Measurements from ENCODE around the gene SMYD4.
"Not testable (repeated sequence)": the region's sequence is repeated elsewhere in the genome, so short reads cannot be mapped to it uniquely, and the experiment has no call there.

Gene SMYD4

DNA sequence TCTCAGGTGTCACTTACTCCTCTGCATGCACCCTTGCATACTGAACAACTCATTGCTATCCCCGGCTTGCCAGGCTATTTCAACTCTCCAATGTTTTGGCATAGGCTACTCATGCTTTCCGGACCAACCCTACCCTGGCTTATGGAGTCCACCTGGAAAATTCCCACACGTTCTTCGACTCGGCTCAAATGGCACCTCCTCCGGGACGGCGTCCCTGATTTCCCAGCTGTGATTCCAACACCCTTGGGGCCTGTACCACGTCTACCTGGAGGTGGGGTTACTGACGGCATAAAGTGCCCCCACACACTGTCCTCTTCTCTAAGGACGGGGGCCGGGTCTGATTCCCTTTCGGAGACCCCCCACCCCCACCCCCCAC, 498 bp downstream of the SMYD4 start:
- TF ChIP-seq, protein P1, sequence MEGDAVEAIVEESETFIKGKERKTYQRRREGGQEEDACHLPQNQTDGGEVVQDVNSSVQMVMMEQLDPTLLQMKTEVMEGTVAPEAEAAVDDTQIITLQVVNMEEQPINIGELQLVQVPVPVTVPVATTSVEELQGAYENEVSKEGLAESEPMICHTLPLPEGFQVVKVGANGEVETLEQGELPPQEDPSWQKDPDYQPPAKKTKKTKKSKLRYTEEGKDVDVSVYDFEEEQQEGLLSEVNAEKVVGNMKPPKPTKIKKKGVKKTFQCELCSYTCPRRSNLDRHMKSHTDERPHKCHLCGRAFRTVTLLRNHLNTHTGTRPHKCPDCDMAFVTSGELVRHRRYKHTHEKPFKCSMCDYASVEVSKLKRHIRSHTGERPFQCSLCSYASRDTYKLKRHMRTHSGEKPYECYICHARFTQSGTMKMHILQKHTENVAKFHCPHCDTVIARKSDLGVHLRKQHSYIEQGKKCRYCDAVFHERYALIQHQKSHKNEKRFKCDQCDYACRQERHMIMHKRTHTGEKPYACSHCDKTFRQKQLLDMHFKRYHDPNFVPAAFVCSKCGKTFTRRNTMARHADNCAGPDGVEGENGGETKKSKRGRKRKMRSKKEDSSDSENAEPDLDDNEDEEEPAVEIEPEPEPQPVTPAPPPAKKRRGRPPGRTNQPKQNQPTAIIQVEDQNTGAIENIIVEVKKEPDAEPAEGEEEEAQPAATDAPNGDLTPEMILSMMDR (IDR thresholded peaks at IDR 0.05; ENCODE audit: low read depth, low read length): no peak
- no peak for DNase-seq (ENCODE audit: extremely low read depth, low read depth)

DNA sequence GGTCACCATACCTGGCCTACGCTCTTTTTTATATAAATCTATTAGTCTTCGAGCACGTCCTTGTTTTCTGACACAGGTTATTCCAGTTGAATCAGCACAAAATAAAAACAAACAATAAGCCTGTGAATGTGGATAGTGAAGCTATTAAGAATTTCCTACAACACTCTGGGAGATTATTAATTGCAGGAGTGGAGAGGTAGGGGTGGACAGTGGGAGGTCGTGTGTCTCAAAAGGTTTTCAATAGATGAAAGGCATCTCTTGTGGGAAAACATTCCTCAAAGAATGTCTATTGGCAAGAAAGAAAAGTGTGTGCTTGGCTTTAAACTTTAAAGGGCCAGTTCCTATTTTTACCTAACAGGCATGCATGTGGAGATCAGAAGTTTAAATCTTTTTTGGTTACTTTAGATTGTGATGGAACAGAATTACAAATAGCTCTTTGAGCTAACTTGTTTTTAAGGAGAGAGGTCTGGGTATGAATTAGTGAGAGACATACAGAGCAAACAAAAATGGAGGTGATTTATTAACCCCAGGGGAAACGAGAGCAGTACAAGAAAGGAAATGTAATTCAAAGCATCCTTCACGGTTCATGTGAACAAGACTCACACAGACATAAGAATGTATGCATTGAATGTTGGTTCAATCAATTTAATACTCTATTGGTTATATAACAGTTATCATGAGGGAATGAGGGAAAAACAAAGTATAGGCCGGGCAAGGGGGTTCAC, 9.0 kb downstream of the SMYD4 start:
- no peak for DNase-seq (ENCODE audit: extremely low read depth, low read depth)
- TF ChIP-seq, protein P1 (IDR thresholded peaks at IDR 0.05; ENCODE audit: low read depth, low read length): no peak

DNA sequence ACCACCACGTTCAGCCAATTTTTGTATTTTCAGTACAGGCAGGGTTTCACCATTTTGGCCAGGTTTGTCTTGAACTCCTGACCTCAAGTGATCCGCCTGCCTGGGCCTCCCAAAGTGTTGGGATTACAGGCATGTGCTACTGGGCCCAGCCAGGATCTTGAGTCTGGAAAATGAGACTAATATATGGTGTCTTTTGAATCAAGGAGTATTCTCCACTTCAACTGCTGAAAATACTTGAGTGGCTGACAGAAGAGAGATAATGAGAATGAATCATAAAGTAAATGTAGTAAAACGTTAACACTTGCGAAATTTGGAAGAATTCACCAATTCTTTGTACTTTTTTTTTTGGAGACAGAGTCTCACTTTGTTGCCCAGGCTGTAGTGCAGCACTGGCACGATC, 16.6 kb downstream of the SMYD4 start:
- DNase-seq (ENCODE audit: extremely low read depth, low read depth): no peak
- TF ChIP-seq, protein P1 (IDR thresholded peaks at IDR 0.05; ENCODE audit: low read depth, low read length): no peak

DNA sequence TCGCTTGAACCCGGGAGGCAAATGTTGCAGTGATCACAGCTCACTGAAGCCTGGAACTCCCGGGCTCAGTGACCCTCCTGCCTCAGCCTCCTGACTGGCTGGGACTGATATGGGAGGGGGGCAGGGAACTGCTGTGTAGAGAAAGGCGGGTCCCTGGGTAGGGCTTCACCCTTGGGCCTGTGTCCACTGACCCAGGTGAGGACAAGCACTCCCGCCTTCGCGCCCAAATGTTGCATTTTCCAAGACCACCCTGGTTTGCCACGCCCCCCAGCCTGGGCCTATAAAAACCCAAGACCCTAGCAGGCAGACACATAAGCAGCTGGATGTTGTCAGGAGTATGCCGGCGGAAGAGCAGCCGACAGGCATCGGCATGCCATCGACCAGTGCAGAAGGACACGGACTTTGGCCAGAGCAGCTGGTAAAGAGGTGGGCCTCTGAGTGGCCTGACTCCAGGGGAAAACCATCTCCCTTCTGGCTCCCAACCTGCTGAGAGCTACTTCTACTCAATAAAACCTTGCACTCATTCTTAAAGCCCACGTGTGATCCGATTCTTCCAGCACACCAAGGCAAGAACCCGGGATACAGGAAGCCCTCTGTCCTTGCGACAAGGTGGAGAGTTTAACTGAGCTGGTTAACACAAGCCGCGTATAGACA, 19.1 kb downstream of the SMYD4 start:
- no peak for DNase-seq (ENCODE audit: extremely low read depth, low read depth)
- TF ChIP-seq, protein P1 (IDR thresholded peaks at IDR 0.05; ENCODE audit: low read depth, low read length): no peak

DNA sequence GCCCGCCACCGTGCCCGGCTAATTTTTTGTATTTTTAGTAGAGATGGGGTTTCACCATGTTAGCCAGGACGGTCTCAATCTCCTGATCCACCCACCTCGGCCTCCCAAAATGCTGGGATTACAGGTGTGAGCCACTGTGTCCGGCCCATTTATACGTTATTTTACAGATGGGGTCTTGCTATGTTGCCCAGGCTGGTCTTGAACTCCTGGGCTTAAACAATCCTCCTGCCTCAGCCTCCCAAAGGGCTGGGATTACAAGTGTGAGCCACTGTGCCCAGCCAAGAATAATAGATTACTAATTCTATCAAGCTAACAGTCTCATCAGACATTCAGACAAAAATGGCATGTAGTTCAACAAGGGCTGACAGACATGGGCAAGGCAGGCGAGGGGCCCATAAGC, 19.9 kb downstream of the SMYD4 start:
- not testable (repeated sequence) for DNase-seq (ENCODE audit: extremely low read depth, low read depth)

DNA sequence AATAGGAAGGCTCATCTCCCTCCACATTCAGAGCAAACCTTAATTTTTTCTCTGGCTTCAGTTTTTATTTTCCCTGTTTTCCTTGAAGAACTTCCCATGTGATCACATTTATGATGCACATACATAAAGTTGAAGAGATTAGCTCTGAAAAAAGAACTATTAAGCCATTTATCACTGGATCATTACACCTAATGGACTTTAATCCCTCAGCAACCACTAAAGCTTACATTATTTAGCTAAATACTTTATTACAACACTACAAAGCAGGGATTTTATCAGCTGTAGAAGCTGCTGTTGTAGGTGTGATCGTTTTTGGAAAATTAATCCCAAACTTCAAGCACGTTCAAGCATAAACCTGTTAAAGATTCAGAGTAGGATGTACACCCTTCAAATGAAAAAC, 21.1 kb downstream of the SMYD4 start:
- DNase-seq (ENCODE audit: extremely low read depth, low read depth): no peak
- TF ChIP-seq, protein P1 (IDR thresholded peaks at IDR 0.05; ENCODE audit: low read depth, low read length): no peak

DNA sequence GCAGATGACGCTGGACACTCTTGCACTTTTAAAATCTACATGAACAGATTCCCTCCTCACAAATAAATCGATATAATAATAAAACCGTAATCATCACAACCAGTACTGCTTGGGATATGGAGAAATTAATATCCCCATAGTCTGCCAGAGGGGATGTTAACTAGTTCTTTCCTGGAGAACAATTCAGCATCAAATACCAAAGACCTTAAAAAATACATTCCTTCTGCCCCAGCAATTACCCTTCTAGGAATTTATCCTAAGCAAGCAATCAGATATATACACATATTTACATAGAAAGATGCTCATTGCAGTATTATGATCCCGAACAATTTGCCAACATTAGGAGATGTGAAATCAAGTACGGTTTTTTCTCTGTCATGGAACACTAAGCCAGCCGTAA, 21.8 kb downstream of the SMYD4 start:
- TF ChIP-seq, protein P1 (IDR thresholded peaks at IDR 0.05; ENCODE audit: low read depth, low read length): no peak
- DNase-seq (ENCODE audit: extremely low read depth, low read depth): no peak

DNA sequence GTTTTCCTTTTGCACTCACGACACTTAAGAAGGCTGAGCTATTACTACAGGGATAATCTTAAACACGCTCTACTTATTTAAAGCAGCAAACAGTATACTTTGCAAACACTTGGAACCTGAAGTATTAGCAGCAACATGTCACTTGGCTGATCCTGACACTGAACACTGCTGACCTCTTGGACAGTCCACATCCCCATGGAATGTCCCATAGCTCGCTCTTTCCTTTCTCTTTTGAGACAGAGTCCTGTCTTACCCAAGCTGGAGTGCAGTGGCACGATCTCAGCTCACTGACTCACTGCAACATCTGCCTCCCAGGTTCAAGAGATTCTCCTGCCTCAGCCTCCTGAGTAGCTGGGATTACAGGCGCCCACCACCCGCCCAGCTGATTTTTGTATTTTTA, 26.4 kb downstream of the SMYD4 start:
- DNase-seq (ENCODE audit: extremely low read depth, low read depth): no peak
- TF ChIP-seq, protein P1 (IDR thresholded peaks at IDR 0.05; ENCODE audit: low read depth, low read length): no peak

Measured in AG09319 (cell line).